Endothelial cell of umbilical vein (primary cell): Measurements from ENCODE around the gene ACCSL. TPM values are rescaled to one million over a fixed set of nuclear protein-coding genes. Genes with fewer than 3 reads are reported as not detected.

Source experiments
- BruUV-seq: library from RNA; stranded (reverse); fragments of 400-500 nt; replicated peaks from 2 replicates; lab custom pipeline; 2021; lab: Mats Ljungman, UMichigan
- CTCF ChIA-PET: fragments of 300-600, 350-600 bp; sonication (Branson Sonifier 250); formaldehyde crosslinking; loops from one replicate; lab custom pipeline; 2021; ENCODE audit warnings: antibody characterized with exemption, inconsistent platforms; lab: Charles Lee
- POLR2A ChIA-PET: fragments of 300-600, 350-600 bp; sonication (Branson Sonifier 250); formaldehyde crosslinking; loops from one replicate; lab custom pipeline; 2021; ENCODE audit warnings: antibody characterized with exemption, inconsistent platforms; lab: Charles Lee
- DNase-seq: peaks from one replicate; pipeline ENCODE4 v3.0.0-alpha.2; 2011; ENCODE audit warnings: low read depth, low spot score
- FAIRE-seq: peaks from 2 replicates; lab custom pipeline; 2011; peaks lifted over from hg19 to GRCh38; lab: Jason Lieb, UNC
- H2AFZ ChIP-seq: 2 replicates; pipeline ENCODE4 v1.6.0; 2012; ENCODE audit warnings: low read depth, low read length, control low read depth, inconsistent platforms
- H3K27ac ChIP-seq: 2 replicates; pipeline ENCODE4 v1.5.1; 2011; ENCODE audit warnings: low read depth, mild to moderate bottlenecking, control low read depth, low read length, moderate library complexity; ENCODE audit not compliant: insufficient read depth
- H3K27me3 ChIP-seq, 2 experiments: 2 replicates each; pipeline versions ENCODE4 v1.6.0 to v1.6.1; 2011; ENCODE audit warnings: low read length in 2 of 2, mixed read lengths in 1 of 2; ENCODE audit not compliant: control insufficient read depth in 2 of 2, insufficient read depth in 2 of 2
- H3K36me3 ChIP-seq, 2 experiments: 2 replicates in 1 of 2; 3 replicates in 1 of 2; pipeline ENCODE4 v1.5.1; 2011; ENCODE audit warnings: low read length in 2 of 2, mild to moderate bottlenecking in 1 of 2, moderate library complexity in 1 of 2; ENCODE audit not compliant: control insufficient read depth in 2 of 2, insufficient read depth in 2 of 2; ENCODE audit errors: extremely low read depth in 1 of 2
- H3K4me1 ChIP-seq: 3 replicates; pipeline ENCODE4 v1.5.1; 2011; ENCODE audit warnings: mild to moderate bottlenecking, low read length; ENCODE audit not compliant: control insufficient read depth, insufficient read depth; ENCODE audit errors: extremely low read depth
- H3K4me2 ChIP-seq: 2 replicates; pipeline ENCODE4 v1.6.1; 2011; ENCODE audit warnings: low read length, control low read depth, mixed read lengths; ENCODE audit not compliant: insufficient read depth
- H3K4me3 ChIP-seq, 3 experiments: fragments of 200-600 bp in 1 of 3; sonication (generic), shearing (Covaris generic) in 1 of 3; replicated peaks in 1 of 3; 2 replicates each; pipeline ENCODE4 v1.5.1; 2011 to 2016; ENCODE audit warnings: control low read depth in 3 of 3, low read length in 3 of 3, mild to moderate bottlenecking in 2 of 3, inconsistent platforms in 1 of 3, low read depth in 1 of 3, moderate library complexity in 1 of 3; ENCODE audit not compliant: insufficient read depth in 1 of 3
- H3K79me2 ChIP-seq: 2 replicates; pipeline ENCODE4 v1.6.0; 2012; ENCODE audit warnings: low read length, inconsistent platforms; ENCODE audit not compliant: control insufficient read depth, insufficient read depth
- H3K9ac ChIP-seq: replicated peaks from 2 replicates; pipeline ENCODE3; 2011; ENCODE audit warnings: low read length, control low read depth; ENCODE audit not compliant: insufficient read depth; ENCODE audit errors: extremely low read depth
- H3K9me1 ChIP-seq: replicated peaks from 3 replicates; pipeline ENCODE4 v1.6.0; 2011; ENCODE audit warnings: mild to moderate bottlenecking, low read length; ENCODE audit not compliant: control insufficient read depth, insufficient read depth; ENCODE audit errors: extremely low read depth
- H3K9me3 ChIP-seq: replicated peaks from 2 replicates; pipeline ENCODE4 v1.5.1; 2012; ENCODE audit warnings: low read length, inconsistent platforms; ENCODE audit not compliant: control insufficient read depth, insufficient read depth
- H4K20me1 ChIP-seq: replicated peaks from 2 replicates; pipeline ENCODE3; 2011; ENCODE audit warnings: mild to moderate bottlenecking, low read length; ENCODE audit not compliant: control insufficient read depth, insufficient read depth; ENCODE audit errors: extremely low read depth
- CTCF ChIP-seq, 2 donors: IDR thresholded peaks; 1 replicate in 1 of 2; 2 replicates in 1 of 2; pipeline ENCODE4 v1.5.1; 2011; ENCODE audit warnings: low read length in 2 of 2, mild to moderate bottlenecking in 2 of 2, moderate library complexity in 2 of 2, control low read depth in 1 of 2, inconsistent platforms in 1 of 2, low read depth in 1 of 2; ENCODE audit not compliant: insufficient read depth in 1 of 2; ENCODE audit errors: extremely low read depth in 1 of 2
- EZH2 ChIP-seq: IDR thresholded peaks from 2 replicates; pipeline ENCODE4 v1.6.1; 2012; ENCODE audit warnings: borderline replicate concordance, low read depth, mild to moderate bottlenecking, moderate library complexity, low read length, inconsistent platforms; ENCODE audit not compliant: severe bottlenecking
- FOS ChIP-seq: IDR thresholded peaks from 2 replicates; pipeline ENCODE4 v1.6.1; 2011; ENCODE audit warnings: mild to moderate bottlenecking, low read length, moderate library complexity, borderline replicate concordance; ENCODE audit not compliant: insufficient read depth
- GATA2 ChIP-seq: IDR thresholded peaks from 2 replicates; pipeline ENCODE4 v1.7.0; 2011; ENCODE audit warnings: low read depth, mild to moderate bottlenecking, moderate library complexity, mixed read lengths, low read length; ENCODE audit not compliant: insufficient read length, insufficient read depth
- JUN ChIP-seq: IDR thresholded peaks from 2 replicates; pipeline ENCODE4 v1.6.1; 2011; ENCODE audit warnings: borderline replicate concordance, low read depth; ENCODE audit not compliant: insufficient read length, insufficient read depth
- MAX ChIP-seq: IDR thresholded peaks from 2 replicates; pipeline ENCODE4 v1.6.1; 2011; ENCODE audit not compliant: insufficient read depth, insufficient read length
- MYC ChIP-seq: IDR thresholded peaks from one replicate; pipeline ENCODE4 v1.6.1; 2011; ENCODE audit warnings: mild to moderate bottlenecking, low read depth, low read length
- POLR2A ChIP-seq: IDR thresholded peaks from 2 replicates; pipeline ENCODE4 v1.6.1; 2012; ENCODE audit warnings: low read depth, mild to moderate bottlenecking, control low read depth, low read length
- POLR2AphosphoS5 ChIP-seq: IDR thresholded peaks from 2 replicates; pipeline ENCODE4 v1.6.1; 2012; ENCODE audit warnings: low read depth, mild to moderate bottlenecking, control low read depth, low read length, moderate library complexity; ENCODE audit not compliant: insufficient read depth
- dilution Hi-C: fragments of 300-500 bp; cut with MboI; formaldehyde crosslinking; loops from one replicate; pipeline ENCODE4 v1.15.0; 2019; ENCODE audit warnings: low sequenced_read_pairs; ENCODE audit not compliant: extremely low pct_ligation_motif_present
- intact Hi-C: fragments of 100-400 bp; cut with micrococcal nuclease; formaldehyde crosslinking; loops from one replicate; pipeline ENCODE4 v1.10.0; 2022
- polyA plus RNA-seq, 4 experiments: library from polyadenylated mRNA; depleted of rRNA in 3 of 4; stranded (reverse) in 3 of 4; unstranded in 1 of 4; fragments of >200 nt; gene quantifications; 2 replicates each; pipeline versions ENCODE4 v1.2.1 to v1.2.3, GENCODE V29; 2011 to 2012; ENCODE audit warnings: missing spikeins in 1 of 4
- total RNA-seq: library from RNA; stranded (reverse); gene quantifications from 2 replicates; pipeline ENCODE4 v1.2.3, GENCODE V29; 2021

ACCSL gene
- total and polyA plus RNA-seq, 2 donors (not counting 3 experiments of a cell fraction or from before 2014, with no cell fraction given), result not detected

GRCh38 chr11:44083906-44084305, 36.1 kb downstream of the ACCSL start:
- TF ChIP-seq FOS (no peak), MAX (no peak), POLR2A (no peak), POLR2AphosphoS5 (no peak), EZH2 (no peak), JUN (no peak), GATA2 (no peak), CTCF (IDR thresholded peaks at IDR 0.05; ENCODE audit: extremely low read depth in 1 of 2, insufficient read depth in 1 of 2, low read depth in 1 of 2, low read length in 2 of 2) (no peak), MYC (no peak)
- no peak overlapping the region for H2AFZ ChIP-seq
- no TSS peak for BruUV-seq

More at GRCh38 chr11:44083906-44084305, 36.1 kb downstream of the ACCSL start:
- no peak overlapping the region for H3K4me2 ChIP-seq
- H3K36me3 ChIP-seq, result no peaks in the 10 kb centered on the region
- FAIRE-seq (no peak), DNase-seq (no peak)
- no peak overlapping the region for H3K27ac ChIP-seq
- H3K4me1 ChIP-seq, result no peaks in the 10 kb centered on the region
- H4K20me1 ChIP-seq, result no peaks in the 10 kb centered on the region
- ChIA-PET CTCF (interaction anchor here (6.7 kb wide), 1 partner anchor 10 kb away, joined by 45 read pairs; the partner anchor contains the start of gene EXT2), POLR2A (no interaction called here)
- no peak overlapping the region for H3K4me3 ChIP-seq
- peaks cover 17 to 36% of the 10 kb centered on the region in 2 experiments for H3K27me3 ChIP-seq
- no peaks in the 10 kb centered on the region for H3K9me1 ChIP-seq
- dilution Hi-C loops (no loop called here), intact Hi-C loops (no loop called here)
- H3K9me3 ChIP-seq, result no peaks in the 10 kb centered on the region
- no peaks in the 10 kb centered on the region for H3K79me2 ChIP-seq
- H3K9ac ChIP-seq, result no peak overlapping the region
